ENCODE data around the gene TENT5C. TPM values are rescaled to one million over a fixed set of nuclear protein-coding genes. Genes with fewer than 3 reads are reported as not detected.

The TENT5C gene
- total RNA-seq, 2 experiments from 2014 or later, result 64.5 to 66.1 TPM

DNA sequence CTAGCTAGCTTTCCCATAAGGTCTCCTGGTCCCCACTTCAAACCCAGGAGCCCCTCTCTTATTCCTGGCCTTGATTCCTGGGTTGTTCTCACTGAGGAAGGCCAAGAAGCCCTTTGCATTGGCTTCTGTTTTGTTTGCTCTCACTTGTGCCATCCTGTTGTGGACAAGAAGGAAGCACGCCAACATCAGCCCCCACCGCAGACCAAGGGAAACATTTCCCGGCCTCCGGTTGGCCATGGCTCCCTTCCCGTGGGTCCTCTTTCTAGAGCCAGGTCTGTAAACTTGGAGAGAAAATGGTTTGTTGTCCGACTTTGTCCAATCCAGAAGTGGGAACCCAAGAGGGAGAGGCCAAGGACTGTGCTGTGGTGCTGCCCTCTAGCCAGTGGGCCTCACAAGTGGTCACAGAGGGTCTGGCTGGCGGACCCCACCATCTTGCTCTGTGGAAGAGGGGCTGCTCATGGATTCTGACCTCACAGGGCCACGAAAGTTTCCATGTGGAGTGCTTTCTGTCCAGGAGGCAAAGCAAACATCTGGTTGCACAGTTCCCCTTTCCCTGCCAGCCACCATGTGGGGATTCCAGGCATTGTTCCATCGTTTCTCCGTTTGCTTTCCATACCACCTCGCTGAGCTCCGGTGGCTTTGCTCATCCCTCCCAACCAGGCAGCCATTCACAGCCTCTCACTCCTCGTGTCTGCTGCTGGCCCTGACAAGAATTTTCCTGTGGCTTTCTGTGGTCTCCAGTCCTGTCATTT lies 18.9 kb upstream of the TENT5C start:
- Mint-ChIP-seq H3K36me3 (ENCODE audit: low read depth) (no peaks in the 10 kb centered on the region), H3K27ac (no peak overlapping the region), H3K4me3 (no peak overlapping the region), H3K27me3 (no peaks in the 10 kb centered on the region), H3K4me1 (no peaks in the 10 kb centered on the region), H3K9me3 (no peaks in the 10 kb centered on the region)
- ChIA-PET CTCF (interaction anchor here (1.1 kb wide), 1 partner anchor 167 kb away, joined by 5 read pairs; no protein-coding TSS in a partner anchor), POLR2A (no interaction called here)
- no peak for DNase-seq

GRCh38 chr1:117587499-117588356 lies 18.1 kb upstream of the TENT5C start:
- DNase-seq, result no peak
- no peaks in the 10 kb centered on the region for H3K9me3 Mint-ChIP-seq
- CTCF ChIA-PET, result interaction anchor here (1.1 kb wide), 1 partner anchor 166 kb away, joined by 5 read pairs; no protein-coding TSS in a partner anchor
- H3K27ac Mint-ChIP-seq, result no peak overlapping the region
- H3K27me3 Mint-ChIP-seq, result no peaks in the 10 kb centered on the region
- no peaks in the 10 kb centered on the region for H3K4me1 Mint-ChIP-seq
- no peaks in the 10 kb centered on the region for H3K36me3 Mint-ChIP-seq (ENCODE audit: low read depth)
- POLR2A ChIA-PET, result no interaction called here
- no peak overlapping the region for H3K4me3 Mint-ChIP-seq

DNA sequence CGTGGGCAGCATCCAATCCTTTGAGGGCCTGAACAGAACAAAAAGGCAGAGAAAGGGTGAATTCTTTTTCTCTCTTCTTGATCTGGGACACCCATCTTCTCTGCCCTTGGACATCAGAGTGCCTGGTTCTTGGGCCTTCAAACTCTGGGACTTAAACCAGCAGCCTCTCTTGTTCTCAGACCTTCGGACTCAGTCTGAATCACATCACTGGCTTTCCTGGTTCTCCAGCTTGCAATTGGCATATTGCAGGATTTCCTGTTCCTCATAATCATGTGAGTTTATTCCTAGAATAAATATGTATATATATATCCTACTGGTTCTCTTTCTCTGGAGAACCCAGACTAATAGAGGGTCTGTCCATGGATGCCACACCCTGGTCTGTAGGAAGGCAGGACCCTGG lies 16.3 kb upstream of the TENT5C start:
- Mint-ChIP-seq H3K27me3 (no peaks in the 10 kb centered on the region), H3K36me3 (ENCODE audit: low read depth) (no peaks in the 10 kb centered on the region), H3K4me3 (no peak overlapping the region), H3K9me3 (no peaks in the 10 kb centered on the region), H3K27ac (no peak overlapping the region), H3K4me1 (no peaks in the 10 kb centered on the region)
- no peak for DNase-seq
- ChIA-PET POLR2A (no interaction called here), CTCF (interaction anchor here (2.3 kb wide), 1 partner anchor 55 kb away, joined by 4 read pairs; no protein-coding TSS in a partner anchor)

GRCh38 chr1:117590273-117590925 lies 15.4 kb upstream of the TENT5C start:
- DNase-seq, result no peak
- Mint-ChIP-seq H3K36me3 (ENCODE audit: low read depth) (no peaks in the 10 kb centered on the region), H3K27ac (no peak overlapping the region), H3K9me3 (no peaks in the 10 kb centered on the region), H3K4me1 (no peaks in the 10 kb centered on the region), H3K27me3 (no peaks in the 10 kb centered on the region), H3K4me3 (no peak overlapping the region)
- CTCF ChIA-PET, result interaction anchor here (2.3 kb wide), 1 partner anchor 56 kb away, joined by 4 read pairs; no protein-coding TSS in a partner anchor
- POLR2A ChIA-PET, result interaction anchor here (1.3 kb wide), 1 partner anchor 40 kb away, joined by 3 read pairs; no protein-coding TSS in a partner anchor

GRCh38 chr1:117591252-117591651 lies 14.6 kb upstream of the TENT5C start:
- CTCF ChIA-PET, result interaction anchor here (1.2 to 2.3 kb wide), 2 partner anchors 56 to 57 kb away, joined by 4 to 6 read pairs; no protein-coding TSS in a partner anchor
- no peaks in the 10 kb centered on the region for H3K9me3 Mint-ChIP-seq
- no peaks in the 10 kb centered on the region for H3K36me3 Mint-ChIP-seq (ENCODE audit: low read depth)
- H3K4me3 Mint-ChIP-seq, result no peak overlapping the region
- DNase-seq, result no peak
- H3K27ac Mint-ChIP-seq, result no peak overlapping the region
- no peaks in the 10 kb centered on the region for H3K27me3 Mint-ChIP-seq
- H3K4me1 Mint-ChIP-seq, result no peaks in the 10 kb centered on the region
- POLR2A ChIA-PET, result interaction anchor here (1.3 kb wide), 1 partner anchor 41 kb away, joined by 3 read pairs; no protein-coding TSS in a partner anchor

- H3K27ac Mint-ChIP-seq, result no peak overlapping the region
- no peaks in the 10 kb centered on the region for H3K4me1 Mint-ChIP-seq
- H3K4me3 Mint-ChIP-seq, result no peak overlapping the region
- no peak for DNase-seq
- ChIA-PET POLR2A (no interaction called here), CTCF (interaction anchor here (0.7 to 1.2 kb wide), 2 partner anchors 56 to 166 kb away, joined by 3 to 6 read pairs; no protein-coding TSS in a partner anchor)
- no peaks in the 10 kb centered on the region for H3K9me3 Mint-ChIP-seq
- H3K27me3 Mint-ChIP-seq, result no peaks in the 10 kb centered on the region
- H3K36me3 Mint-ChIP-seq (ENCODE audit: low read depth), result no peaks in the 10 kb centered on the region
Measured at GRCh38 chr1:117592155-117592554, 13.7 kb upstream of the TENT5C start.

GRCh38 chr1:117594261-117594990 lies 11.4 kb upstream of the TENT5C start:
- Mint-ChIP-seq H3K4me1 (no peaks in the 10 kb centered on the region), H3K27ac (no peak overlapping the region), H3K9me3 (no peaks in the 10 kb centered on the region), H3K27me3 (peaks cover 3% of the 10 kb centered on the region), H3K4me3 (no peak overlapping the region), H3K36me3 (ENCODE audit: low read depth) (no peaks in the 10 kb centered on the region)
- ChIA-PET POLR2A (interaction anchor here (1.6 kb wide), 1 partner anchor 13 kb away, joined by 6 read pairs; no protein-coding TSS in a partner anchor), CTCF (interaction anchor here (0.6 to 1.2 kb wide), 4 partner anchors 8 to 80 kb away, joined by 3 to 4 read pairs (median 4); no protein-coding TSS in a partner anchor)
- DNase-seq, result no peak

GRCh38 chr1:117596023-117596720 lies 9.7 kb upstream of the TENT5C start:
- ChIA-PET POLR2A (no interaction called here), CTCF (interaction anchor here (0.6 kb wide), 1 partner anchor 35 kb away, joined by 3 read pairs; no protein-coding TSS in a partner anchor)
- Mint-ChIP-seq H3K9me3 (no peaks in the 10 kb centered on the region), H3K27ac (no peak overlapping the region), H3K4me3 (no peak overlapping the region), H3K36me3 (ENCODE audit: low read depth) (no peaks in the 10 kb centered on the region), H3K4me1 (no peaks in the 10 kb centered on the region), H3K27me3 (peaks cover 3% of the 10 kb centered on the region)
- DNase-seq, result no peak

DNA sequence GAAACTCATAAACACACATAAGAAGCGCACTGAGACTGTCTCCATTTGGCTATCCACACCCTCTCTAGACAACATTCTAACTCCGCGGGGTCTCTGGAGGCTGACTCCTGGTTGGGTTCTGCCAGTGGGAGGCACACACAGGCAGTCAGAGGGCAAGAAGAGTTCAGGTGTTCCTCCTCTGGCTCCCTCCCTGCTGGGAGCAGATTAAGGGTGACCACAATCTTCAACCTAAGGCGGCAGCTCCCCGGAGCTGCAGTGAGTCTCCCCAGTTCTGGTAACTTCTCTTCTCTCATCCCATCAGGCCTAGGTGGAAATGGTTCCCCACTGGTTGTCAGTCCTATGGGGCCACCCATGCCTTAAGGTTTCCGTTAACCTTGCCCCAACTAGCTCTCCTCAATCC lies 7.4 kb upstream of the TENT5C start:
- H3K9me3 Mint-ChIP-seq, result no peaks in the 10 kb centered on the region
- H3K27ac Mint-ChIP-seq, result no peak overlapping the region
- peaks cover 13% of the 10 kb centered on the region for H3K27me3 Mint-ChIP-seq
- no peaks in the 10 kb centered on the region for H3K36me3 Mint-ChIP-seq (ENCODE audit: low read depth)
- ChIA-PET CTCF (no interaction called here), POLR2A (no interaction called here)
- H3K4me3 Mint-ChIP-seq, result no peak overlapping the region
- no peak for DNase-seq
- no peaks in the 10 kb centered on the region for H3K4me1 Mint-ChIP-seq

- ChIA-PET CTCF (no interaction called here), POLR2A (no interaction called here)
- Mint-ChIP-seq H3K36me3 (ENCODE audit: low read depth) (no peaks in the 10 kb centered on the region), H3K27ac (no peak overlapping the region), H3K27me3 (peaks cover 17% of the 10 kb centered on the region), H3K4me3 (no peak overlapping the region), H3K9me3 (no peaks in the 10 kb centered on the region), H3K4me1 (peaks cover 3% of the 10 kb centered on the region)
- DNase-seq, result no peak
Measured at GRCh38 chr1:117599286-117600221, 6.3 kb upstream of the TENT5C start.

DNA sequence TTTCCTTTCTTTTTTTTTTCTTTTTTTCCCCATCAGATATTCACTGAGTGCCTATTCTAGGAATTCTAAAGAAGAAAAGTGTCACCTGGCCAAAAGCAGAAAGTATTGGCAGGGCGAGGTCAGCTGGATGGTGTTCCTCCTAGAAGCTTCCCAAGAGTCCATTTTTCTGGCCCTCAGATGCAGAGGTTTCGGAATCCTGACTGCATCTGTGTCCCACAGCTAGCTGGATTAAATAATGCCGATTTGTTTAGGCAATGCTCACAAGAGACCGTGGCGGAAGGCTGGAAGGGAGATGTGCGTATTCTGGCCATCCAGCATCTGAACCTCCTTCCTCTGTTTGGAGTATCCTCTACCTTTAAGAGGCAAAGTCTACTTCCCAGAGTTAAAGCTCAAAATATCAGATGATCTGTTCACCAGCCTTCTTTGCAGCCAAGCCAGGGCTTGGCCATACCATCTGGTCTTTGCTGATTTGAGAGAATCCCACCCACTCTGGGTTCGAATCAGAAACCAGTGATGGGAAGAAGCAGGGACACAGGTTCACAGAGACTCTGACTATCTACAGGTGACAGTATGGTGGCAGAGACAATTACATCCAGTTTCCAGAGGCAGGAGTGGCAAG lies 5.4 kb upstream of the TENT5C start:
- Mint-ChIP-seq H3K4me3 (no peak overlapping the region), H3K27me3 (peaks cover 20% of the 10 kb centered on the region), H3K9me3 (no peaks in the 10 kb centered on the region), H3K36me3 (ENCODE audit: low read depth) (no peaks in the 10 kb centered on the region), H3K4me1 (peaks cover 6% of the 10 kb centered on the region), H3K27ac (no peak overlapping the region)
- ChIA-PET POLR2A (no interaction called here), CTCF (no interaction called here)
- no peak for DNase-seq

All from activated CD4-positive, alpha-beta memory T cell treated with anti-CD3 and anti-CD28 coated beads, Interleukin-2, amount 10 ng/mL, durations not matched to agents 7 days and 5 days (primary cell).